Neutrophil (primary cell): ENCODE measurements around the gene TAPBP.
"Not testable (repeated sequence)": the region's sequence is repeated elsewhere in the genome, so short reads cannot be mapped to it uniquely, and the experiment has no call there.

ENCODE experiments used
- H3K27ac ChIP-seq: fragments of 200-600 bp; sonication (generic); 2 replicates; pipeline ENCODE4 v1.5.1; 2016; ENCODE audit warnings: mild to moderate bottlenecking, moderate library complexity
- H3K27me3 ChIP-seq: fragments of 200-600 bp; sonication (generic); 2 replicates; pipeline ENCODE4 v1.6.0; 2016; ENCODE audit warnings: mild to moderate bottlenecking
- H3K36me3 ChIP-seq: fragments of 200-600 bp; sonication (generic); 2 replicates; pipeline ENCODE4 v1.5.1; 2017
- H3K4me1 ChIP-seq, 2 experiments: fragments of 200-600 bp in 1 of 2; sonication (generic) in 1 of 2; 1 replicate in 1 of 2; 2 replicates in 1 of 2; pipeline versions ENCODE4 v1.5.1 to v1.6.1; 2013 to 2016; ENCODE audit warnings: low read depth in 1 of 2, low read length in 1 of 2, mild to moderate bottlenecking in 1 of 2, moderate library complexity in 1 of 2; ENCODE audit not compliant: control insufficient read depth in 1 of 2, insufficient read depth in 1 of 2
- H3K4me3 ChIP-seq, 2 experiments: fragments of 200-600 bp in 1 of 2; sonication (generic) in 1 of 2; 1 replicate in 1 of 2; 2 replicates in 1 of 2; pipeline ENCODE4 v1.5.1; 2013 to 2016; ENCODE audit warnings: low read depth in 1 of 2, low read length in 1 of 2, mild to moderate bottlenecking in 1 of 2, moderate library complexity in 1 of 2
- H3K9me3 ChIP-seq: fragments of 200-600 bp; sonication (generic); 2 replicates; pipeline ENCODE4 v1.5.1; 2016
- CTCF ChIP-seq: fragments of 200-600 bp; sonication (generic); IDR thresholded peaks from 2 replicates; pipeline ENCODE4 v1.5.1; 2016; ENCODE audit warnings: antibody characterized with exemption

The TAPBP gene

DNA sequence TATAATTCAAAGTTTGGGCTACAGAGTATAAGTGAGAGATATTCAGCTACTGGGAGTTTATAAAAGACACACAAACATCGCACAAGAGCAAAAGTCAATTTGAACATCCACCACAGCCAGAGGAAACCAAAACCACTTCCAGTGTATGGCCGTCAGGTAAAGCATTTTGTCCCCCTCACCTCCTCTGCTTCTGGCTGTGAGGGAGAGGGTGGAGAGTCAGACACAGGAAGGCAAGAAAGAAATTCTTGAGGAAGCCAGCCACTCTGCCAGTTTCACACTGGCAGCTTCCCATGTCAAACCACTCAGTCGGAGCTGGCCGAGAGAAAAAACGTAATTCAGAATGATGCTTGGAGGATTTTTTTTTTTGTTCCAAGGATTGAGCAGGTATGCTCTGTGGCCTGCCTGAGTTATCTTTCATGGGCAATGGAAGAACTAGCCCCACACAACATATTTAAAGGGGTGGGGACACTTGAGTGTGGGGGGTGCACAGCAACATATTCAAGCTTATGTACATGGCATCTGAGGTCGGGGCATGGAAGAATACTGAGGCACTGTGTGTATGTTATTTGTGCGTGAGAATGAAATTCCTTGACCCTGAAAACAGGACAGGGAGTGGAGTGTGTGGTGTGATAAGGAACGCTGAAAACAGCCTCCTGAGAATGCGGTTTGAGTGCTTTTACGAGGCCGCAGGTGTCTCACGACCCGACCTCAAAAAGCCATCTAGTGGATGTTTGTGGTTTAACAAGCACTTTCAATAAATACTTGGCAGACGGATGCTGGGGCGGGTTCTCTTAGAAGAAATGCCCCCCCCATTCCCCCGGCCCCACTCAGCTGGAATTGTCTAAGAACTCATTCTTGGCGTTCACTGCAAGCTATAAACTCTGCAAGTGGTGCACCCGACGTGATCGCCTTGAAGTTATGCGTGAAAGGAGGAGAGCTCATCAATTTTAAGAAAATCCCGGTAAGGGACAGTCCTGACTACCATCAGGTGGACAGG is 31.1 kb upstream of the TAPBP start:
- H3K4me1 ChIP-seq: peaks cover 8 to 10% of the 10 kb centered on the region in 2 experiments
- H3K36me3 ChIP-seq: no peaks in the 10 kb centered on the region
- peak overlapping the region; percentile 0 to 29 for H3K4me3 ChIP-seq
- H3K9me3 ChIP-seq: no peaks in the 10 kb centered on the region
- H3K27me3 ChIP-seq: no peaks in the 10 kb centered on the region
- H3K27ac ChIP-seq: peak overlapping the region; percentile 35
- TF ChIP-seq CTCF: peak; percentile 88

DNA sequence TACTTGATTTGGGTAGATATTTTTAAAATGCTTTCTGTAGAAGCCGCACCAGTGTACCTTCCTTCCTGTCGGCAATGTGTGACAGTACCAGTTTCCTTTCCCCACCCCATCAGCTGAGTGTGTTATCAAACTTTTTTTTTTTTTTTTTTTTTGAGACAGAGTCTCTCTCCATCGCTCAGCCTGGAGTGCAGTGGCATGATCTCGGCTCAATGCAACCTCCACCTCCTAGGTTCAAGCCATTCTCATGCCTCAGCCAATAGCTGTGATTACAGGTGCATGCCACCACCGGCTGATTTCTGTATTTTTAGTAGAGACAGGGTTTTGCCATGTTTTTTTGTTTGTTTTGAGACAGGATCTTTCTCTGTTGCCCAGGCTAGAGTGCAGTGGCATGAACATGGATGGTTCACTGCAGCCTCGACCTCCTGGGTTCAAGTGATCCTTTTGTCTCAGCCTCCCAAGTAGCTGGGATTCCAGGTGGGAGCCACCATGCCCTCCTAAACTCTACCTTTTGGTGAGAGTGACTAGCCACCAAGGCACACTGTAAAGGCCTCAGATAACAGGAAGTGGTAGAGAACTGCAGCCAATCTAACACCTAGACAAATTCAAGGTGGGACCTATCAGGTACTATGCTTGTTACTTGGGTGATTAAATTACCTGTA is 30.2 kb upstream of the TAPBP start:
- H3K4me3 ChIP-seq: no peak overlapping the region

GRCh38 chr6:33343606-33343952 is 29.7 kb upstream of the TAPBP start:
- not testable (repeated sequence) for H3K4me3 ChIP-seq, H3K4me1 ChIP-seq, H3K9me3 ChIP-seq, H3K27me3 ChIP-seq, H3K27ac ChIP-seq, H3K36me3 ChIP-seq

More for the DNA sequence above, 30.2 kb upstream of the TAPBP start:
- Histone ChIP-seq H3K9me3 (no peaks in the 10 kb centered on the region), H3K4me1 (peaks cover 8 to 10% of the 10 kb centered on the region in 2 experiments), H3K36me3 (no peaks in the 10 kb centered on the region), H3K27ac (no peak overlapping the region), H3K27me3 (no peaks in the 10 kb centered on the region)
- no peak for TF ChIP-seq CTCF

GRCh38 chr6:33339193-33339592 is 25.3 kb upstream of the TAPBP start:
- H3K36me3 ChIP-seq: no peaks in the 10 kb centered on the region
- H3K27me3 ChIP-seq: no peaks in the 10 kb centered on the region
- H3K4me3 ChIP-seq: no peak overlapping the region
- H3K27ac ChIP-seq: no peak overlapping the region
- H3K9me3 ChIP-seq: no peaks in the 10 kb centered on the region
- TF ChIP-seq CTCF: no peak
- no peaks in the 10 kb centered on the region for H3K4me1 ChIP-seq

DNA sequence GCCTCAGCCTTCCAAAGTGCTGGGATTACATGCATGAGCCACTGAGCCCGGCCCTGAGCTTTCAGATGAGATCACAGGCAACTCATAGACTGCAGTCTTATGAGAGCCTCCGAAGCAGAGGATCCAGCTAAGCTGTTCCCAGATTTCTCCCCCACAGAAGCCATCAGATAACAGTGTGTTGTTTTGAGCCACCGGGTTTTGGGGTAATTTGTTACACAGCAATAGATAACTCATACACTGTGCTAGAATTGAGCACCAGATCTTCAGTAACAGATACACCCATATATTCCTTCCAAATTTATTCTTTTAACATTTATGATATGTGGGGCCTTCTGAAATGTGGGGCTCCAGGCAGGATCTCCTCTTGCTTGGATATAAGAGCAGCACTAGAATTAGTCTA is 22.6 kb upstream of the TAPBP start:
- no peak overlapping the region for H3K4me3 ChIP-seq
- H3K36me3 ChIP-seq: no peaks in the 10 kb centered on the region
- H3K9me3 ChIP-seq: no peaks in the 10 kb centered on the region
- TF ChIP-seq CTCF: no peak
- H3K4me1 ChIP-seq: no peaks in the 10 kb centered on the region
- no peaks in the 10 kb centered on the region for H3K27me3 ChIP-seq
- no peak overlapping the region for H3K27ac ChIP-seq

- H3K36me3 ChIP-seq: no peaks in the 10 kb centered on the region
- H3K27me3 ChIP-seq: no peaks in the 10 kb centered on the region
- H3K27ac ChIP-seq: no peak overlapping the region
- H3K9me3 ChIP-seq: no peaks in the 10 kb centered on the region
- no peak for TF ChIP-seq CTCF
- no peaks in the 10 kb centered on the region for H3K4me1 ChIP-seq
- no peak overlapping the region for H3K4me3 ChIP-seq
These were observed 22.0 kb upstream of the TAPBP start for GRCh38 chr6:33335916-33336315.
